K562 (cell line): Measurements from ENCODE around the gene POLL. TPM values are rescaled to one million over a fixed set of nuclear protein-coding genes. Genes with fewer than 3 reads are reported as not detected.

ENCODE experiments used
- BMI1 ChIP-seq: fragments of 150-350 bp; IDR thresholded peaks from 2 replicates; pipeline ENCODE4 v1.6.1; 2014; ENCODE audit warnings: low read length
- CAMTA2 ChIP-seq: fragments of 250-450 bp; sonication (Bioruptor Pico); conservative IDR thresholded peaks from 2 replicates; pipeline ENCODE4 v1.5.1; 2022
- COPS2 ChIP-seq: fragments of 450-650 bp; conservative IDR thresholded peaks from 2 replicates; pipeline ENCODE4 v1.6.1; 2016; ENCODE audit warnings: mild to moderate bottlenecking, moderate library complexity
- ILF3 ChIP-seq: fragments of 450-650 bp; IDR thresholded peaks from 2 replicates; pipeline ENCODE4 v1.6.1; 2018; ENCODE audit warnings: antibody characterized with exemption, mild to moderate bottlenecking, moderate library complexity, borderline replicate concordance
- JUND ChIP-seq, 2 experiments: IDR thresholded peaks; 2 replicates in 1 of 2; 3 replicates in 1 of 2; pipeline ENCODE4 v1.6.1; 2011; ENCODE audit warnings: borderline replicate concordance in 2 of 2, low read depth in 2 of 2, low read length in 2 of 2, improper control_type of control experiment in 1 of 2, missing biosample characterization in 1 of 2, missing genetic modification characterization in 1 of 2, missing genetic modification reagents in 1 of 2
- MTA3 ChIP-seq: fragments of 450-650 bp; formaldehyde crosslinking; IDR thresholded peaks from 2 replicates; pipeline ENCODE4 v1.6.1; 2017; ENCODE audit warnings: mild to moderate bottlenecking, borderline replicate concordance
- NBN ChIP-seq: fragments of 450-650 bp; IDR thresholded peaks from 2 replicates; pipeline ENCODE4 v1.6.1; 2016; ENCODE audit warnings: low read depth, mild to moderate bottlenecking
- NCOA4 ChIP-seq: fragments of 450-650 bp; IDR thresholded peaks from 2 replicates; pipeline ENCODE4 v1.6.1; 2018; ENCODE audit warnings: mild to moderate bottlenecking; ENCODE audit not compliant: partially characterized antibody
- NELFE ChIP-seq: IDR thresholded peaks from 2 replicates; pipeline ENCODE4 v1.6.1; 2011; ENCODE audit warnings: mild to moderate bottlenecking; ENCODE audit not compliant: insufficient read depth, insufficient read length
- NFE2 ChIP-seq: IDR thresholded peaks from 2 replicates; pipeline ENCODE4 v1.6.1; 2014; ENCODE audit warnings: antibody characterized with exemption, low read depth
- PHB2 ChIP-seq: fragments of 450-650 bp; IDR thresholded peaks from 2 replicates; pipeline ENCODE4 v1.6.1; 2017; ENCODE audit warnings: low read depth
- POLR2B ChIP-seq: fragments of 450-650 bp; IDR thresholded peaks from 2 replicates; pipeline ENCODE4 v1.6.1; 2018; ENCODE audit warnings: low read depth; ENCODE audit not compliant: partially characterized antibody
- SPI1 ChIP-seq: IDR thresholded peaks from 2 replicates; pipeline ENCODE4 v1.6.1; 2011; ENCODE audit warnings: low read depth, low read length, control low read depth, borderline replicate concordance
- TARDBP ChIP-seq: fragments of 450-650 bp; IDR thresholded peaks from 2 replicates; pipeline ENCODE4 v1.6.1; 2016
- ZNF133 ChIP-seq: fragments of 250-450 bp; sonication (Bioruptor Pico); IDR thresholded peaks from 2 replicates; pipeline ENCODE4 v1.4.0; 2020; ENCODE audit warnings: mild to moderate bottlenecking
- ZNF239 ChIP-seq: fragments of 250-450 bp; sonication (Bioruptor Pico); IDR thresholded peaks from 2 replicates; pipeline ENCODE4 v1.4.0; 2020; ENCODE audit warnings: mild to moderate bottlenecking
- ZNF24 ChIP-seq: fragments of 450-650 bp; IDR thresholded peaks from 2 replicates; pipeline ENCODE4 v1.6.1; 2016
- ZNF77 ChIP-seq: fragments of 250-450 bp; sonication (Bioruptor Pico); IDR thresholded peaks from 2 replicates; pipeline ENCODE4 v1.5.0; 2020
- polyA plus RNA-seq, 8 experiments: library from polyadenylated mRNA; depleted of rRNA in 4 of 8; stranded (reverse) in 5 of 8; unstranded in 3 of 8; fragments of >200 nt; fragmentation: Nextera tagmentation in 2 of 8; fragmentation: Illumina TruSeq in 1 of 8; extraction: Ambion mirVana in 2 of 8; extraction: Trizol in 1 of 8; gene quantifications; 2 replicates each; pipeline versions ENCODE4 v1.2.1 to v1.2.3, GENCODE V29; 2011 to 2014; ENCODE audit warnings: inconsistent platforms in 1 of 8, missing spikeins in 1 of 8
- total RNA-seq, 7 experiments: library from RNA; depleted of rRNA in 6 of 7; stranded (reverse); fragments of >200 nt in 6 of 7; fragmentation: Illumina TruSeq in 2 of 7; extraction: Trizol in 2 of 7; gene quantifications; 2 replicates each; pipeline versions ENCODE4 v1.2.1 to v1.2.3, GENCODE V29; 2011 to 2021; ENCODE audit warnings: low replicate concordance in 1 of 7
- TF ChIP-seq, protein P1 (sequence below): sonication (generic); formaldehyde crosslinking; IDR thresholded peaks from 2 replicates; pipeline ENCODE4 v1.8.0; 2022; ENCODE audit warnings: missing genetic modification reagents, mild to moderate bottlenecking, borderline replicate concordance
- TF ChIP-seq, protein P2 (sequence below): fragments of 250-450 bp; sonication (Bioruptor Pico); IDR thresholded peaks from 2 replicates; pipeline ENCODE4 v1.4.0; 2020; ENCODE audit warnings: mild to moderate bottlenecking, moderate library complexity, borderline replicate concordance
- TF ChIP-seq, protein P3 (sequence below): fragments of 250-450 bp; sonication (Bioruptor Pico); IDR thresholded peaks from 2 replicates; pipeline ENCODE4 v1.5.0; 2021; ENCODE audit warnings: mild to moderate bottlenecking, borderline replicate concordance

The POLL gene
- total and polyA plus RNA-seq, 9 of the 15 experiments (the other 6 are each of a cell fraction or from before 2014, with no cell fraction given): 1.2 to 18.7 (median 10.9) TPM

DNA sequence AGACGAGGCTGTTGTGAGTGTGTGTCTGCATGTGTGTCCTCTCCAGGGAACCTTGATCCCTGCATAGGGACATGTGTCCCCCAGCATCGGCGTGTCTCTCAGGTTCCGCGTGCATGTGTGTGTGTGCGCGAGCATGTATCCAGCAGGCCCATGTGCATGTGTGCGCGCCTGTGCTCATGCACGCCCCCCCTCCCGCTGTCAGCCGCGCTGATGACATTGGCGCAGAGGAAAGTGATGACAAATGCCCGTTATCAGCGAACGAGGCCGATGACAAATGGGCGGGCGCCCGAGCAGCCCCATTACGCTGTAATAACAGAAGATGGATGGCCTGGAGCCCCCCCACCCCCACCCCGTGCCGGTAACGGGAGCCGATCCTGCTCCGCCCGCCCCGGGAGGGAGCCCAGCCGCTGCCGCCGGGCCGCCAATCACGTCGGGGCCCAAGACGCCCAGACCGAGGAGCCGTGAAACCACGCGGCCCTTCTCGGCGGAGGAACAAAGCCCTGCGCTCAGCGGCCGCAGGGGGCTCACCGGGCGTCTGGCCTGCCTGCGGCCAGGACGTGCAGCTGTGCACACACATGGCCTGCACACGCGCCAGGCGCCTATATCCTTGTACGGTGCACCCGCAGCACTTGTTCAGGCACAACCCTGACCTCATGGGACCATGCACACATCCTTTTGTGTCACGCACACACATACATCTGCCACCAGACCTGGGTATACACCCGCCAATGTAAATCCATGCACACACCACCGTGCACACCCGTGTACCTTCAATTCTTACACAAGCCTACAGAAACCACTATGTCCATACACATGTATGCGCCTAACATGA, 21.5 kb downstream of the POLL start (continued):
- TF ChIP-seq BMI1 (no peak), NBN (no peak), NELFE (no peak), ZNF24 (no peak), ZNF77 (CRISPR knock-in tag) (no peak), ZNF239 (CRISPR knock-in tag) (no peak), ILF3 (no peak), POLR2B (no peak), NCOA4 (no peak), JUND (IDR thresholded peaks at IDR 0.05; ENCODE audit: borderline replicate concordance, low read depth, low read length) (peak; percentile 63), JUND (tag; IDR thresholded peaks at IDR 0.05; ENCODE audit: borderline replicate concordance, low read depth, low read length) (peak; percentile 18; the same call in 1 of the 3 replicates), PHB2 (no peak), CAMTA2 (no peak), NFE2 (no peak), SPI1 (no peak), MTA3 (no peak), COPS2 (no peak), ZNF133 (no peak), TARDBP (no peak)
- TF ChIP-seq, protein P1, sequence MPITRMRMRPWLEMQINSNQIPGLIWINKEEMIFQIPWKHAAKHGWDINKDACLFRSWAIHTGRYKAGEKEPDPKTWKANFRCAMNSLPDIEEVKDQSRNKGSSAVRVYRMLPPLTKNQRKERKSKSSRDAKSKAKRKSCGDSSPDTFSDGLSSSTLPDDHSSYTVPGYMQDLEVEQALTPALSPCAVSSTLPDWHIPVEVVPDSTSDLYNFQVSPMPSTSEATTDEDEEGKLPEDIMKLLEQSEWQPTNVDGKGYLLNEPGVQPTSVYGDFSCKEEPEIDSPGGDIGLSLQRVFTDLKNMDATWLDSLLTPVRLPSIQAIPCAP (CRISPR knock-in tag): no peak
- TF ChIP-seq, protein P2, sequence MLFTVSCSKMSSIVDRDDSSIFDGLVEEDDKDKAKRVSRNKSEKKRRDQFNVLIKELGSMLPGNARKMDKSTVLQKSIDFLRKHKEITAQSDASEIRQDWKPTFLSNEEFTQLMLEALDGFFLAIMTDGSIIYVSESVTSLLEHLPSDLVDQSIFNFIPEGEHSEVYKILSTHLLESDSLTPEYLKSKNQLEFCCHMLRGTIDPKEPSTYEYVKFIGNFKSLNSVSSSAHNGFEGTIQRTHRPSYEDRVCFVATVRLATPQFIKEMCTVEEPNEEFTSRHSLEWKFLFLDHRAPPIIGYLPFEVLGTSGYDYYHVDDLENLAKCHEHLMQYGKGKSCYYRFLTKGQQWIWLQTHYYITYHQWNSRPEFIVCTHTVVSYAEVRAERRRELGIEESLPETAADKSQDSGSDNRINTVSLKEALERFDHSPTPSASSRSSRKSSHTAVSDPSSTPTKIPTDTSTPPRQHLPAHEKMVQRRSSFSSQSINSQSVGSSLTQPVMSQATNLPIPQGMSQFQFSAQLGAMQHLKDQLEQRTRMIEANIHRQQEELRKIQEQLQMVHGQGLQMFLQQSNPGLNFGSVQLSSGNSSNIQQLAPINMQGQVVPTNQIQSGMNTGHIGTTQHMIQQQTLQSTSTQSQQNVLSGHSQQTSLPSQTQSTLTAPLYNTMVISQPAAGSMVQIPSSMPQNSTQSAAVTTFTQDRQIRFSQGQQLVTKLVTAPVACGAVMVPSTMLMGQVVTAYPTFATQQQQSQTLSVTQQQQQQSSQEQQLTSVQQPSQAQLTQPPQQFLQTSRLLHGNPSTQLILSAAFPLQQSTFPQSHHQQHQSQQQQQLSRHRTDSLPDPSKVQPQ (CRISPR knock-in tag): no peak
- TF ChIP-seq, protein P3, sequence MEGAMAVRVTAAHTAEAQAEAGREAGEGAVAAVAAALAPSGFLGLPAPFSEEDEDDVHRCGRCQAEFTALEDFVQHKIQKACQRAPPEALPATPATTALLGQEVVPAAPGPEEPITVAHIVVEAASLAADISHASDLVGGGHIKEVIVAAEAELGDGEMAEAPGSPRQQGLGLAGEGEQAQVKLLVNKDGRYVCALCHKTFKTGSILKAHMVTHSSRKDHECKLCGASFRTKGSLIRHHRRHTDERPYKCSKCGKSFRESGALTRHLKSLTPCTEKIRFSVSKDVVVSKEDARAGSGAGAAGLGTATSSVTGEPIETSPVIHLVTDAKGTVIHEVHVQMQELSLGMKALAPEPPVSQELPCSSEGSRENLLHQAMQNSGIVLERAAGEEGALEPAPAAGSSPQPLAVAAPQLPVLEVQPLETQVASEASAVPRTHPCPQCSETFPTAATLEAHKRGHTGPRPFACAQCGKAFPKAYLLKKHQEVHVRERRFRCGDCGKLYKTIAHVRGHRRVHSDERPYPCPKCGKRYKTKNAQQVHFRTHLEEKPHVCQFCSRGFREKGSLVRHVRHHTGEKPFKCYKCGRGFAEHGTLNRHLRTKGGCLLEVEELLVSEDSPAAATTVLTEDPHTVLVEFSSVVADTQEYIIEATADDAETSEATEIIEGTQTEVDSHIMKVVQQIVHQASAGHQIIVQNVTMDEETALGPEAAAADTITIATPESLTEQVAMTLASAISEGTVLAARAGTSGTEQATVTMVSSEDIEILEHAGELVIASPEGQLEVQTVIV (CRISPR knock-in tag): no peak
